ENCODE data around the gene KIAA0825. TPM values are rescaled to one million over a fixed set of nuclear protein-coding genes. Genes with fewer than 3 reads are reported as not detected.

KIAA0825 gene
- total and polyA plus RNA-seq, 2 donors: 0.87 to 3.1 TPM

- Histone ChIP-seq H3K36me3 (ENCODE audit: control insufficient read depth in 2 of 2, insufficient read depth in 2 of 2, low read length in 1 of 2) (no peaks in the 10 kb centered on the region), H3K9me3 (ENCODE audit: control insufficient read depth in 2 of 2, insufficient read depth in 1 of 2, low read length in 1 of 2) (no peaks in the 10 kb centered on the region), H3K27me3 (ENCODE audit: control insufficient read depth in 2 of 2, insufficient read depth in 1 of 2, low read length in 1 of 2) (no peaks in the 10 kb centered on the region), H3K27ac (ENCODE audit: low read depth in 1 of 2, low read length in 1 of 2) (no peak overlapping the region), H3K4me3 (ENCODE audit: low read length in 2 of 2) (no peak overlapping the region), H3K4me1 (ENCODE audit: control insufficient read depth in 2 of 2, insufficient read depth in 2 of 2, low read length in 2 of 2) (no peaks in the 10 kb centered on the region)
- WGBS: 94% methylated on average over 3 of the region's 3 CpGs
- DNase-seq (ENCODE audit: low read depth in 6 of 9, low spot score in 9 of 9): no peak
Observed at GRCh38 chr5:94440015-94440414, 178.4 kb downstream of the KIAA0825 start.

DNA sequence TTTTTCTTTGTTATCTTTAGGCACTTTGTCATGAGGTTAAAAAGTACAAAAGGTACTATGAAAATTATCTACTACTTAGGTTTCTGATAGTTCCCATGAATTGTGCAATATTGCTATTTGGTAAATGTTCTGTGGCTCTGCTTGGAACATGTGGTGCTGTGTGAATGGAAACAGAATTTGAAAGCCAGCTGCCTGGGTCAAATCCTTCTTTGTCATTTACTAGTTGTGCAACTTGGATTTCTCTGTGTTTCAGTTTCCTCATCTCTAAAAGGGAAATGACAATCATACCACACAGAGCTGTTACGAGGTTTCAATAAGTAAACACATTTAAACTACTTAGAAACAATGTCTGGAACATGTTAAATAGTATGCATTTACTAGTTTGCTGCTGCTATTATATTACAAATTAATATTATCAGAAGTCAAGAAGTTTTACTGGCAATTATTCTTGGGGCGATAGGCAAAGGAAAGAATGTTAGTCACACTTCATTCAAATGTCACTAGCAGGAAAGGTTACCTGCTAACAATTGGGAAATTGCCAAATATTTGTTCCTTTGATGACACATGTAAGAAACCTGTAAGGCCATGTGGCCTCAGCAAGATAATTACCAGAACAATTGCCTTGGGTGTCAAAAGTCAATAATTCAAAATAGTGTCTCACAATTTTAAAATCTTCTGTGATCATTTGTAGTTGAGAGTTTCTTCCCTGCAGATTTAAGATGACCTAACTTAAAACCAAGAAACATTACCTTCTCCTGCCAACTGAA, 184.8 kb downstream of the KIAA0825 start:
- Histone ChIP-seq H3K4me1 (ENCODE audit: control insufficient read depth in 2 of 2, insufficient read depth in 2 of 2, low read length in 2 of 2) (no peaks in the 10 kb centered on the region), H3K36me3 (ENCODE audit: control insufficient read depth in 2 of 2, insufficient read depth in 2 of 2, low read length in 1 of 2) (no peaks in the 10 kb centered on the region), H3K9me3 (ENCODE audit: control insufficient read depth in 2 of 2, insufficient read depth in 1 of 2, low read length in 1 of 2) (peaks cover 1 to 5% of the 10 kb centered on the region in 2 donors), H3K27ac (ENCODE audit: low read depth in 1 of 2, low read length in 1 of 2) (no peak overlapping the region), H3K27me3 (ENCODE audit: control insufficient read depth in 2 of 2, insufficient read depth in 1 of 2, low read length in 1 of 2) (no peaks in the 10 kb centered on the region), H3K4me3 (ENCODE audit: low read length in 2 of 2) (no peak overlapping the region)
- peak in 1 of 9 donors; percentile 7 for DNase-seq (ENCODE audit: low read depth in 6 of 9, low spot score in 9 of 9)
- 91% methylated on average over 2 of the region's 2 CpGs for WGBS

- DNase-seq (ENCODE audit: low read depth in 6 of 9, low spot score in 9 of 9): no peak
- no peak overlapping the region for H3K27ac ChIP-seq (ENCODE audit: low read depth in 1 of 2, low read length in 1 of 2)
- H3K4me3 ChIP-seq (ENCODE audit: low read length in 2 of 2): no peak overlapping the region
Observed at GRCh38 chr5:94432499-94432898, 185.9 kb downstream of the KIAA0825 start.

DNA sequence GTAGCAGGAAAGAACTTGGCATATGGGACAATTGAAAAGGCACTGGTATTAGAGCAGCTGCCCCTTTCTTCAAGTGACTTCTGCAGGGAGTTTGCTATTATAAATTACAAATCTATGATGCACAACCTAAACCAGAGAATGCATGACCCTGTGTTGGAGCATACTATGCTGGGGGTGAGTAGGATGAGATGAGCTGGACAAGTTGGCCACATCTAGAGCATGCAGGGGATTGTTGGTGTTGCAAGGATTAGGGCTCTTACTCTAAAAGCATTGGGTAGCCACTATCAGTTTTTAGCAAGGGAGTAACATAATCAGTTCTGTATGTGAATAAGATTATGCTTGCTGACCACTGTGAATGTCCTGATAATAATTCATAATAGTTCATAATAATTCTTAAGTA, 186.7 kb downstream of the KIAA0825 start:
- H3K9me3 ChIP-seq (ENCODE audit: control insufficient read depth in 2 of 2, insufficient read depth in 1 of 2, low read length in 1 of 2): peaks cover 1 to 5% of the 10 kb centered on the region in 2 donors
- H3K27me3 ChIP-seq (ENCODE audit: control insufficient read depth in 2 of 2, insufficient read depth in 1 of 2, low read length in 1 of 2): no peaks in the 10 kb centered on the region
- no peak overlapping the region for H3K27ac ChIP-seq (ENCODE audit: low read depth in 1 of 2, low read length in 1 of 2)
- H3K4me1 ChIP-seq (ENCODE audit: control insufficient read depth in 2 of 2, insufficient read depth in 2 of 2, low read length in 2 of 2): no peaks in the 10 kb centered on the region
- no peak for DNase-seq (ENCODE audit: low read depth in 6 of 9, low spot score in 9 of 9)
- no peaks in the 10 kb centered on the region for H3K36me3 ChIP-seq (ENCODE audit: control insufficient read depth in 2 of 2, insufficient read depth in 2 of 2, low read length in 1 of 2)
- H3K4me3 ChIP-seq (ENCODE audit: low read length in 2 of 2): no peak overlapping the region

More at GRCh38 chr5:94432499-94432898, 185.9 kb downstream of the KIAA0825 start:
- no peaks in the 10 kb centered on the region for H3K36me3 ChIP-seq (ENCODE audit: control insufficient read depth in 2 of 2, insufficient read depth in 2 of 2, low read length in 1 of 2)
- H3K4me1 ChIP-seq (ENCODE audit: control insufficient read depth in 2 of 2, insufficient read depth in 2 of 2, low read length in 2 of 2): no peaks in the 10 kb centered on the region
- peaks cover 1 to 5% of the 10 kb centered on the region in 2 donors for H3K9me3 ChIP-seq (ENCODE audit: control insufficient read depth in 2 of 2, insufficient read depth in 1 of 2, low read length in 1 of 2)
- H3K27me3 ChIP-seq (ENCODE audit: control insufficient read depth in 2 of 2, insufficient read depth in 1 of 2, low read length in 1 of 2): no peaks in the 10 kb centered on the region

GRCh38 chr5:94429566-94429965, 188.8 kb downstream of the KIAA0825 start:
- WGBS: 97% methylated on average over 6 of the region's 6 CpGs
- no peaks in the 10 kb centered on the region for H3K4me1 ChIP-seq (ENCODE audit: control insufficient read depth in 2 of 2, insufficient read depth in 2 of 2, low read length in 2 of 2)
- no peaks in the 10 kb centered on the region for H3K36me3 ChIP-seq (ENCODE audit: control insufficient read depth in 2 of 2, insufficient read depth in 2 of 2, low read length in 1 of 2)
- no peak overlapping the region for H3K27ac ChIP-seq (ENCODE audit: low read depth in 1 of 2, low read length in 1 of 2)
- DNase-seq (ENCODE audit: low read depth in 6 of 9, low spot score in 9 of 9): no peak
- H3K4me3 ChIP-seq (ENCODE audit: low read length in 2 of 2): no peak overlapping the region
- H3K27me3 ChIP-seq (ENCODE audit: control insufficient read depth in 2 of 2, insufficient read depth in 1 of 2, low read length in 1 of 2): no peaks in the 10 kb centered on the region
- peaks cover 1 to 5% of the 10 kb centered on the region in 2 donors for H3K9me3 ChIP-seq (ENCODE audit: control insufficient read depth in 2 of 2, insufficient read depth in 1 of 2, low read length in 1 of 2)

- Histone ChIP-seq H3K4me1 (ENCODE audit: control insufficient read depth in 2 of 2, insufficient read depth in 2 of 2, low read length in 2 of 2) (no peaks in the 10 kb centered on the region), H3K27ac (ENCODE audit: low read depth in 1 of 2, low read length in 1 of 2) (no peak overlapping the region), H3K9me3 (ENCODE audit: control insufficient read depth in 2 of 2, insufficient read depth in 1 of 2, low read length in 1 of 2) (peaks cover 1 to 5% of the 10 kb centered on the region in 2 donors), H3K27me3 (ENCODE audit: control insufficient read depth in 2 of 2, insufficient read depth in 1 of 2, low read length in 1 of 2) (no peaks in the 10 kb centered on the region), H3K36me3 (ENCODE audit: control insufficient read depth in 2 of 2, insufficient read depth in 2 of 2, low read length in 1 of 2) (no peaks in the 10 kb centered on the region), H3K4me3 (ENCODE audit: low read length in 2 of 2) (no peak overlapping the region)
- DNase-seq (ENCODE audit: low read depth in 6 of 9, low spot score in 9 of 9): no peak
- 92% methylated on average over 2 of the region's 2 CpGs for WGBS
Observed at GRCh38 chr5:94425396-94425795, 193.0 kb downstream of the KIAA0825 start.

DNA sequence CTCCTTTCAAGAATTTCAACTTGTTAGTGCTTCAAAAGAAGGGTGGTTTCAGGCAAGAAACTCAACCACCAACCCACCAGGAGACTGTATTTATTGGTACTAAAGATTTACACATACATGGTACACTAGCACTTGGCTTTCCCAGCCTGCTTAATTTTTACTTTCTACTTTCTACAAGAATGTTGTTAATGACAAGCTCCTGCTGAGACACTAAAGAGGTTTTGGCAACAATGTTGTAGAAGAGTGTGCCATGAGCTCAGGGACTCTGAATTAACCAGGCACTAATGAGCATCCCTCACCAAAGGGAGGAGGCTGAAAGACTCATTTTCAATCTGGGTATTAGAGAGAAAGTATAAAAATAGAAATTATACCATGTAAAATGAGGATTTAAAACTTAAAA, 195.0 kb downstream of the KIAA0825 start:
- H3K36me3 ChIP-seq (ENCODE audit: control insufficient read depth in 2 of 2, insufficient read depth in 2 of 2, low read length in 1 of 2): no peaks in the 10 kb centered on the region
- no peaks in the 10 kb centered on the region for H3K4me1 ChIP-seq (ENCODE audit: control insufficient read depth in 2 of 2, insufficient read depth in 2 of 2, low read length in 2 of 2)
- H3K27ac ChIP-seq (ENCODE audit: low read depth in 1 of 2, low read length in 1 of 2): no peak overlapping the region
- H3K9me3 ChIP-seq (ENCODE audit: control insufficient read depth in 2 of 2, insufficient read depth in 1 of 2, low read length in 1 of 2): no peaks in the 10 kb centered on the region
- no peaks in the 10 kb centered on the region for H3K27me3 ChIP-seq (ENCODE audit: control insufficient read depth in 2 of 2, insufficient read depth in 1 of 2, low read length in 1 of 2)
- DNase-seq (ENCODE audit: low read depth in 6 of 9, low spot score in 9 of 9): no peak
- H3K4me3 ChIP-seq (ENCODE audit: low read length in 2 of 2): no peak overlapping the region

GRCh38 chr5:94422812-94423211, 195.6 kb downstream of the KIAA0825 start:
- Histone ChIP-seq H3K4me3 (ENCODE audit: low read length in 2 of 2) (no peak overlapping the region), H3K36me3 (ENCODE audit: control insufficient read depth in 2 of 2, insufficient read depth in 2 of 2, low read length in 1 of 2) (no peaks in the 10 kb centered on the region), H3K27me3 (ENCODE audit: control insufficient read depth in 2 of 2, insufficient read depth in 1 of 2, low read length in 1 of 2) (no peaks in the 10 kb centered on the region), H3K27ac (ENCODE audit: low read depth in 1 of 2, low read length in 1 of 2) (no peak overlapping the region), H3K9me3 (ENCODE audit: control insufficient read depth in 2 of 2, insufficient read depth in 1 of 2, low read length in 1 of 2) (no peaks in the 10 kb centered on the region), H3K4me1 (ENCODE audit: control insufficient read depth in 2 of 2, insufficient read depth in 2 of 2, low read length in 2 of 2) (no peaks in the 10 kb centered on the region)
- WGBS: 95% methylated on average over 3 of the region's 3 CpGs
- DNase-seq (ENCODE audit: low read depth in 6 of 9, low spot score in 9 of 9): no peak

GRCh38 chr5:94420885-94421284, 197.5 kb downstream of the KIAA0825 start:
- H3K27me3 ChIP-seq (ENCODE audit: control insufficient read depth in 2 of 2, insufficient read depth in 1 of 2, low read length in 1 of 2): no peaks in the 10 kb centered on the region
- H3K4me1 ChIP-seq (ENCODE audit: control insufficient read depth in 2 of 2, insufficient read depth in 2 of 2, low read length in 2 of 2): no peaks in the 10 kb centered on the region
- no peaks in the 10 kb centered on the region for H3K9me3 ChIP-seq (ENCODE audit: control insufficient read depth in 2 of 2, insufficient read depth in 1 of 2, low read length in 1 of 2)
- no peak overlapping the region for H3K27ac ChIP-seq (ENCODE audit: low read depth in 1 of 2, low read length in 1 of 2)
- WGBS: 81% methylated on average over 2 of the region's 2 CpGs
- H3K4me3 ChIP-seq (ENCODE audit: low read length in 2 of 2): no peak overlapping the region
- H3K36me3 ChIP-seq (ENCODE audit: control insufficient read depth in 2 of 2, insufficient read depth in 2 of 2, low read length in 1 of 2): no peaks in the 10 kb centered on the region
- DNase-seq (ENCODE audit: low read depth in 6 of 9, low spot score in 9 of 9): no peak

All from thymus (tissue), 11 donors.